ENCODE data around the gene NDUFA8.

DNA sequence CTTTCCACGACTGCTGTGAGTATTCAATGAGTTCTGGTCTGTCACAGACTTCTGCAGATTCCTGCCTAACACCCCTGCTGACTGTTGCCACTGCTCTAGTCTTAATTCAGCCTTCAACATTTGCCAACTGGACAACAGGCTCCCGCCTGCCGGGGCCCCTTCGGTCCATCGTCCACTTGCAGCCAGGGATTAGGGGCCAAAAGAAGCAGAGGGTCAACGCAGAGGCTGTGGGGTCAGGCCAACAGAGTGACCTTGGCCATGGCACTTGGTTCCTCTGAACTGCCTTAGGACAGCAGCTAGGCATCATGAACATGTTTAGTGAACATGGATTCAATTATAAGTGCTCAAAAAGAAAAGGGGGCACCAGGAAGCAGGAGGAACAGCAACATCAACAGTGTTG is 28.8 kb upstream of the NDUFA8 start:
- TF ChIP-seq, protein P1, sequence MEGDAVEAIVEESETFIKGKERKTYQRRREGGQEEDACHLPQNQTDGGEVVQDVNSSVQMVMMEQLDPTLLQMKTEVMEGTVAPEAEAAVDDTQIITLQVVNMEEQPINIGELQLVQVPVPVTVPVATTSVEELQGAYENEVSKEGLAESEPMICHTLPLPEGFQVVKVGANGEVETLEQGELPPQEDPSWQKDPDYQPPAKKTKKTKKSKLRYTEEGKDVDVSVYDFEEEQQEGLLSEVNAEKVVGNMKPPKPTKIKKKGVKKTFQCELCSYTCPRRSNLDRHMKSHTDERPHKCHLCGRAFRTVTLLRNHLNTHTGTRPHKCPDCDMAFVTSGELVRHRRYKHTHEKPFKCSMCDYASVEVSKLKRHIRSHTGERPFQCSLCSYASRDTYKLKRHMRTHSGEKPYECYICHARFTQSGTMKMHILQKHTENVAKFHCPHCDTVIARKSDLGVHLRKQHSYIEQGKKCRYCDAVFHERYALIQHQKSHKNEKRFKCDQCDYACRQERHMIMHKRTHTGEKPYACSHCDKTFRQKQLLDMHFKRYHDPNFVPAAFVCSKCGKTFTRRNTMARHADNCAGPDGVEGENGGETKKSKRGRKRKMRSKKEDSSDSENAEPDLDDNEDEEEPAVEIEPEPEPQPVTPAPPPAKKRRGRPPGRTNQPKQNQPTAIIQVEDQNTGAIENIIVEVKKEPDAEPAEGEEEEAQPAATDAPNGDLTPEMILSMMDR (IDR thresholded peaks at IDR 0.05) = no peak
- no peak for TF ChIP-seq POLR2AphosphoS5 (IDR thresholded peaks at IDR 0.05; ENCODE audit: insufficient read depth in 1 of 2, low read depth in 1 of 2)

Data from vagina (tissue), 2 donors.